Epithelial cell of prostate (primary cell): ENCODE results near the gene MLLT10.
A peak's percentile ranks its signal among the peaks of the same experiment; 100 is the strongest.
"Not testable (repeated sequence)": the region's sequence is repeated elsewhere in the genome, so short reads cannot be mapped to it uniquely, and the experiment has no call there.

Source experiments
- DNase-seq: peaks from one replicate; pipeline ENCODE4 v3.0.0-alpha.2; 2011; ENCODE audit warnings: low read depth, low spot score
- H3K27ac ChIP-seq: fragments of 450-650 bp; 2 replicates; pipeline ENCODE4 v1.5.1; 2017; ENCODE audit warnings: mild to moderate bottlenecking

MLLT10 gene

DNA sequence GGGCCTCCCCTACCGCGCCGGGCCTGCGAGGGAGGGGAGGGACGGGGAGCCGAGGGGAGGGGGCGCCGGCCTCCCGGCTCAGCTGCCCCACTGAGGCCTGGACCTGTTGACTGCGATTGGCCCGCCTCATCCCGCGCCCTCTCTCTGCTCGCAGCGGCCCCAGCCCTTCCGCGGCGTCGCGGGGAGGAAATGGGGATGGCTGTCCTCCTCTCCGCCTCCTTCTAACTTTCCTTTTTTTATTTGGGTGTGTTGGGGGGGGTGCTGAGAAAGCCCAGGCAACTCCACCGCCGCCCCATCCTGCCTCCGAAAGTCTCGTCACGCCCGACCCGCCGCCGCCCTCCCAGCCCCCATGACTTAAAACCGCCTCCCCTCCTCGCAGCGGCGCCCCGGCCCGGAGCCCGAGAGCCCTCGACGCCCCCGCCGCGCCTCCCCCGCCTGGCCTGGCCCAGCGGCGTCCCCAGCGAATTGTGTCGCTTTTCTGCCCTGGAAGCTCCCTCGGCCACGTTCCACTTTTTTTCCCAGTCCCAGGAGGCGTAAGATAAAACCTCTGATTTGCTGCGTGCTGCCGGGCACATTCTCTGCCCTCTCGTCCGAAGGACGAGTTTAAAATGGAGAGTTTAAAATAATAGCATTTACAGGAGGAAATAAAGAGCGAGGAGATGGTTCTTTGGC, 7.7 kb upstream of the MLLT10 start:
- no peak for DNase-seq
- H3K27ac ChIP-seq, result peak overlapping the region; percentile 91

DNA sequence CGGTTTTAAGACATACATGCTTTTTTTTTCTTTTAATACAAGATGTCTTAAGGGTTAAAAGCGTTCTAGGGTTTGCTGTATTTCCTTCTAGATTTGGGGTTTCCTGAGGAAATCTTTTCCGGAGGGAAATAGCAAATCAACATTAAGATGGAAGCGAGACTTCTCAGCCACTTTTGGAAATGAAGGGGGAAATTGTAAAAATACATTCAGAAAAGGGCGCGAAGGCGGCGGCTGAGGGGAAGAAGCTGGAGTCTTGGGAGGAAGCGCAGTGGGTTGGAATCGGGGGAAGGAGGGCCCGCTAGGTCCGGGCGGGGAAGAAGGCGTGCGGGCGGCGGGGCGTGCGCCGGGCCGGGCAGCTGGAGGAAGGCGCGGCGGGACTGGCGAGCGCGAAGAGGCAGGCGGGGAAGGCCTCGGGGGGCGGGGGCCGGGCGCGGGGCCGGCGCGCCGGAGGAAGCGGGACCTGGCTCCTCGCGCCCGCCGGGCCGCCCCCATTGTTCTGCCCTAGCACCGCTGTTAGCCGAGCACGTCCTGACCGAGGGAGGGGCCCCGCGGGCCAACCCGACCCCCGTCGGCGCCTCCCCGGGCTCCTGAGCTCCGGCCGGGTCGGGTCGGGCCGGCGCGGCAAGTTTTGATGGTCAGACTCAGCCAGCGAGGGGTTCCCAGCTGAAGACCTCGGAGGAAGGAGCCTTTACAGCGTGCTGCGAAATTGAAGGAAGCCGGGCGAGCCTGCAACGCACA, 7.0 kb upstream of the MLLT10 start:
- H3K27ac ChIP-seq, result peak overlapping the region; percentile 91
- no peak for DNase-seq

DNA sequence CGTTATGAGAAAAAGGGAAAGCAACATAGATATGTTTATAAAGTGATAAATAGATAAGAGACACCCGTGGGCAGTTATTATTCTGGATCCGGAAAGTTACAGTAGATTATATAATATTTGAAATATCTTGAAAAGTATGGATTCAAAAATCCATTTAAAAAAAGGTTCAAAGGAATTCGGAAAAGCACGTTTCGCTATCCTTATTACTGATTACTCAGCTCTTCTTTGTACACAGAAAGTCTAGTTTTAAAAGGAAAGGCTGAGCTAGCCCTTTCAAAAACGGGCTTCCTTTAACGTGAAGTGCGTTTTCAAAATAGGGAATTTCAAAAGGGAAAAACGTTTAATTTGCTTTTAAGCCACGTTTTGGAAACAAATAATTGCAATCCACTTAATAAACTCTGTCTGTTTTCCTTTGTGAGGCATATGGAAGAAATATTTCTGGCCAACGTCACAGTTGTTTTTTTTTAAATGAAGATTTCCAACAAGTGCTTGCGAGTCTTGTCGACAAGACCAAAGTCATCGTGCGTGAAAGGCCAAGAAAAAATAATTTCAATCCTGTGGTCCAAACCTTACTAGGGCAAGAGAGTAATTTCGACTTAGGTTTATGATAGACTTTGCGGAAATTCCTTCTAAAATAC, 6.3 kb upstream of the MLLT10 start:
- peak overlapping the region; percentile 91 for H3K27ac ChIP-seq
- no peak for DNase-seq

DNA sequence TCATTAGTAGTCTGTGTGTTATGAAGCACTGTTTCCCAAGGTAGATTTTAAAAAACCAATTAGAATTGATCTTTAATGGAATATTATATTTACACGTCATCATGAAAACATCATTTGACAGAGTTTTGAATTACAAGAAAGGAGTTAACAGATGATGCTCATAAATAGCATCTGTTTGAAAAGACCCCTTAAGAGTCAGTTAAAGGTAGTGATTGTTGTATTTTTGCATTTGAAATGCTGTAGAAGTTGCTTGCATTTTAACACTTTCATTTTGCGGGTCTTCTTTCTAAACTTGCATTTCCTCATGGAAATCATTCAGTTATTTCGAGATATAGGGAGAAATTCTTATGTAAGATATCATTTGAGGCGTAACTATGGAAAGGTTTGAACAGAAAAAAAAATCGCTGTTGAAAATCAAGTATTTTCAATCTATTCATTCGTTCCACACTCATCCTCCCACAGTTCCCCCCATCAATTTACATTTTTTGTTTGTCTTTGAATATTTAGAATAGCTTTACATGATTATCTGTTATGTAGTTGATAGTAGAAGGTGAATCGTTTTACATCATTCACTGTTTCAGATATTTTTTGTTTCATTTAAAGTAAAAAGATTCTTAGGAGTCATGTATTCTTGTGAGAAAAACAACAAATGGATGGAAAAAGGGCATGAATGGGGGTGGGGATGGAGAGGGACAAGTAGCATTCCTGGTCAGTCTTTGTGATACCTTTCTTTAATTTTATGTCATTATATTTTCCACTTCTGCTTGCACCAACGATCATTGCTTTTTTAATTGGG, 5.6 kb upstream of the MLLT10 start:
- no peak for DNase-seq
- H3K27ac ChIP-seq, result peak overlapping the region; percentile 91

DNA sequence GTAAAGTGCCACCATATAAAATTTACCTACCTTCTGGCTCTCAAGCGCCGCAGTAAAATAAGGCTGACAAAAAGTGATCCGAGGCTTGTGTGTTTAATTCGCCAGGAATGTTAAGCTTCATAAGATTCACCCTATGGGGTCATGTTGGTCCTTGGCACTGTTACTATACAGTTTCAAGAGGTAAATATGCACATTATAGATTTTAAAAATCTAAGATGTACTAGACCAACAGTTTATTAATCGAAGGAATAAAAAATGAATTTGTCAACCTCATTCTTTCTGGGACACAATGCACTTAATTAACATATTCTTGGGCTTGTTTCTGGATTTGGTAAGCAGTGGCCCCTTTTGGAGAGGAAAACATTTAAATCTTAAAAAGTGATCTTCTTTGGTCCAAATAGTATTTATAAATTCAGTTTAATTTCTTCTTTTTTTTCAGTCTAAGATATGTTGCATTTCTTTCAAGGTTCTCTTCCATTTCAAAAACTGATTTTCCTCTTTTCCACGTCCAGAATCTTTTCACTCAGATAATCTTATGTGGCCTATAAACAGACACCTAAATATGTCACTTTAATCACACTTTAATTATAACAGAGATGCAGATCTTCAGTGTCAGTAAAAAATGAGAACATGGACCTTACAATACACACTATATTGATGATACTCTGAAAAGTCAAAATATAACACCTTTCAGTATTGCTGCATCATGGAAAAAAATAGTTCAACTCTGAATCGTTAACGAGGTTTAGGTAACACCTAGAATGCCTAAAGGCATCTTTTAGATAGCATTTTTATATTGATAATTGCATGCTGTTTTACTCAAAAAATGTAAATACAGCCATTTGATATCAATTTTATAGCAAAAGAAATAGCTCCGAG, 4.8 kb upstream of the MLLT10 start:
- H3K27ac ChIP-seq, result peak overlapping the region; percentile 91

DNA sequence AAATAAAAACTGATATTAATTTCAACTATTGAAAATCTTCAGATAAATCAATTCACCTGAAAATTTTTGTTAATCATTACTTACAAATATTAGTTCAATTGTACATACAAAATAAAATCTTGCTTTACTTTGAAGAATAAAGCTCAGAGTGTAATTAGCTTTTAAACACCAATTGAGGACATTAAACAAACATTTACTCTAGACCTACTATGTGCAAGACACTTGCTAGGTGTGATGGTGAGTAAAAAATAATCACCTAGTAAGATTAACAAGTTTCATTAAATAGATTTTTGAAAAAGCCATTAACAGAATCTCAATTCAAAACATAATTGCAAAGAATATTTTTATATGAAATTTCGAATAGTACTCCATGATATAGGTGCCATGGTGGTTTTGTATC, 3.9 kb upstream of the MLLT10 start:
- DNase-seq, result no peak
- H3K27ac ChIP-seq, result no peak overlapping the region

More for the DNA sequence above, 4.8 kb upstream of the MLLT10 start:
- no peak for DNase-seq

DNA sequence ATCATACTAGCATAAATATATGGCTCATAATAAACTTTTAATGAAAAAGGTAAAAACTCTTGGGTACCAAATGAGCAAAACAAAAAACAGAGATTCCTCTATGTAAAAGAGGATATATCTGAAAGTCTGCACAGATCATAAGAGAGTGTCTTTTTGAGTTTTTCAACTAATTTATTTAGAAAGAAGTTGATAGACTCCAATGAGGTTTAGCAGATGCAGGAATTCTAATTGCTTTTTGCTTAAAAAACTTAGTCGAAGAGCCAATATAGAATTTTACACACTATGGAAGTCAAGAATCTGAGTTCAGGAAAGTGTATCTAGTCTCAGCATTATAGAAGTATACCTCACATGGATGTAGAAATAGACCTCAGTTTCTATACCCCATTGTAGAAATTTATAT, 3.4 kb upstream of the MLLT10 start:
- H3K27ac ChIP-seq, result no peak overlapping the region
- DNase-seq, result no peak

DNA sequence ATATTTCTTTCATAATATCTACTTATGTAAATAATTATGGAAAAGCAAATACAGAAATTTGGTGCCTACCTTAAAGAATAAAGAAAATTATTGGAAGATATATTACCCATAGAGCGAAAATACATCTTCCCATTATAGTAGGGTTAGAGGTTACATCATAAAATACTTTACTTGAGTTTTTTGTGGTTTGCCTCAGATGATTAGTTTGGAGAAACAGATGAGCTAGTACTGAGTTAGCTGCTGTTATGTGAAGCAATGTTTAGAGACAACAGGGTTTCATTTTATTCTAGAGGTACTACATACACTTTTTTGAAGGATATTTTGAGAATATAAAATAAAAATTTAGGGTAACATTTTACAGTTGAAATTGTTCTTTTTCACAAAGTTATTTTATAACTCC, 2.9 kb upstream of the MLLT10 start:
- no peak overlapping the region for H3K27ac ChIP-seq
- DNase-seq, result no peak

DNA sequence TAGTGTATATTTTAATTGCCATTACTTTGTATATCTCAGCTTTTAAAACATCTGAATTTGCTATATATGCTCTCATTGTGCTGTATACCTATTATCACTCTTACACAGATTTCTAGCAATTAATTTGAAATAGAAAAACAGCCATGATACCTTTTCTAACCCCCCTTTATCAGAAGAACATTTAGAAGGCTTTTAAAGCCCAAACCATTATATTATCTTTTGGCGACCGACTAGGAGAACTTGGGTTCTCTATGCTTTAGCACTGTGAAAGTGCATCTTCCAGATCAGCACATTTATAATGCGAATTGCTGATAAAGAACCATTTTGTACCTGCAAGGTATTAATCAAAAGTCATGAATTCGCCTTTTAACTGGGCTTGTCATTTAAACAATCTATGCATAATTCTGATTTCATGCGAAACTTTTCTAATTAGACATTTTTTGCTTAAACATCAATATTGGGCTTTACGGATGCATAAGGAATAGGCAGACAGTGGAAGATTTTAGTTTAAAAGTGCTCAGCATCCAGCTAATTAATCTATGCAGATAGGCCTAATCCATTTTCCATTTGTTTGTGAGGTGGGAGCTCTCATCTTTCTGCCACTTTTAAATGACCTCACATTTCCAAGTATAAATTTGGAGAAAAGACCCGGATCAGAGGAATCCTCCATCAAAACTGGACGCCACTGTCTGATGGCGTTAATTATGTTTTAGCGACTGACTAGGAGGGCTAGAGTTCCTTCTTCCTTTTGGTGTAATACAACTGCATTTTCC, 1.2 kb upstream of the MLLT10 start:
- H3K27ac ChIP-seq, result peak overlapping the region; percentile 88

DNA sequence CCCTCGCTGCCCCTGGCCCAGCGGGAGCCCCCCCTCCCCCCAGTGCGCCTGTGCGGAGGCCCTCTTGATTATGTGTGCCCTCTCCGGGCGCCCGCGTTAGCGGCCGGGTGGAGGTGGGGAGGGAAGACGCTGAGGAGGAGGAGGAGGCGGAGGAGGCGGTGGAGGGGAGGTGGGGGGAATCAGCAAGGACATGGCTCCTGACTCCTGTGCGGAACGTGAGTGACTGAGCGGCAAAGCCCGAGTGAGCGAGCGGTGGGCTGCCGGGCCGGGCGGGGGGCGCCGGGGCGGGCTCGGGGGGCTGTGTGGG, 201 bp downstream of the MLLT10 start:
- H3K27ac ChIP-seq, result peak overlapping the region; percentile 88
- DNase-seq, result no peak

More for the DNA sequence above, 1.2 kb upstream of the MLLT10 start:
- DNase-seq, result no peak

DNA sequence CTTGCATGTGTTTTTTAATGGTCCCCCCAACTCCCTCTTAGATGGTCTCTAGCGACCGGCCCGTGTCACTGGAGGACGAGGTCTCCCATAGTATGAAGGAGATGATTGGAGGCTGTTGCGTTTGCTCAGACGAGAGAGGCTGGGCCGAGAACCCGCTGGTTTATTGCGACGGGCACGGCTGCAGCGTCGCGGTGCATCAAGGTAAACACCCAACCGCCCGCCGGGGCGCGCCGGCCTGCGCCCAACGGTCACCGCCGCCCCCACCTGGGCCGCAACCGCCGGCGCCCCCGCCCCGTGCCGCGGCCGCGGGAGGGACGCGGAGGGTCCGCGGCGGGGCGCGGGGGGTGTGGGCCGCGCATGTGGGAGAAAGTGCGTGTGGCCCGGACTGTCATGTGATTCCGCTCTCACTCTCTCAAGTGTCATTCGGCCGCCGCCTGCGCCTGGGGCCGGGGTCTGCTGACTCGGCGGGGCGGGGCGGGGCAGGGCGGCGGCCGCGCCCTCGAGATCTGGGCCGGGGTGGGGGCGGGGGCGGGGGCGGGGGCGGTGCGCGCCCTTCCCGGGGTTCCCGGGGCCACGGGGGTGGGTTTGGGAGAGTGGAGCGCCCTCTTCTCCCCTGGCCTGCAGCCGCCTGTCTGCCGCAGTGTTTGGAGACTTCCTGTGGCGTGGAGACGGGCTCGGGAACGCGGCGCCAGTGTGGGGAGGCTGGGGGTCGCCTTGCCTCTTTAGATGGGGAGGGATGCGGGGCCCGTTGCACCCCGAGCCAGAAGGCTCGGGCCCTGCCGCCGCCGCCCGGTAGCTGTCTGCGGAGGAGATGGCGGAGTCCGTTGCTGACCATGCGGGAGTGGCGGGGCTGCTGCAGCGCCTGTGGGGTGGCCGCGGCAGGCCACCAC, 817 bp downstream of the MLLT10 start:
- peak overlapping the region; percentile 88 for H3K27ac ChIP-seq
- no peak for DNase-seq

DNA sequence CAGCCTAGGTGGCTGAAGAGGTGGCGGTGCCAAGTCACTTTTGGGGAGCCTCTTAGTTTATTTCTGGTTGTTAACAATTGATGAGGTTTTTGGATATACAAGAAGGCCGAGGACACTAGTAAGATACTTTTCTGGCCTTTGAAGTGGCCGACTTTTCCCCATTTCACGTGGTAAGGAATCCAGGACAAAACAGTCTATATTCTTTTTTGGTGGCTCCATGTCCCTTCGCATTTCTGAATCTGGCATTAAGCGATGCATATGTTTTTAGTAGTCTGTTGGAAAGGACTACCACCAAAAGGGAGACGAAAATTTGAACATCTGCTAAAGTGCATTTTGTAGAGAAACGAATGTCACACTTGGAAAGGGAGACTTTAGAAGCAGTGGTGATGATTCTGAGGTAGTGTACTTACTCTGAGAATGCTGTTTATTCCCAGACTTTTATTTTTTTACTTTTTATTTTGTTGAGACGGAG, 1.5 kb downstream of the MLLT10 start:
- H3K27ac ChIP-seq, result peak overlapping the region; percentile 88
- DNase-seq, result no peak

DNA sequence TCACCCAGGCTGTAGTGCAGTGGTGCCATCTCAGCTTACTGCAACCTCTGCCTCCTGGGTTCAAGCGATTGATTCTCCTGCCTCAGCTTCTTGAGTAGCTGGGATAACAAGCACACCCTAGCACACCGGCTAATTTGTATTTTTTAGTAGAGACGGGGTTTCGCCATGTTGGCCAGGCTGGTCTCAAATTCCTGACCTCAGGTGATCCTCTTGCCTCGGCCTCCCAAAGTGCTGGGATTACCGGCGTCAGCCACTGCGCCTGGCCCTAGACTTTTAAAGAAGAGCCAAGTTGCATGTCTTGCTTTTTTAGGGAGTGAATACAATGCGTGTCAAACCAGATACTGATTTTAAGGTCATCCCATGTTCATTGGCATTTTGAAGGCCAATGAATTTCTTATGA, 1.9 kb downstream of the MLLT10 start:
- not testable (repeated sequence) for DNase-seq
- peak overlapping the region; percentile 88 for H3K27ac ChIP-seq

DNA sequence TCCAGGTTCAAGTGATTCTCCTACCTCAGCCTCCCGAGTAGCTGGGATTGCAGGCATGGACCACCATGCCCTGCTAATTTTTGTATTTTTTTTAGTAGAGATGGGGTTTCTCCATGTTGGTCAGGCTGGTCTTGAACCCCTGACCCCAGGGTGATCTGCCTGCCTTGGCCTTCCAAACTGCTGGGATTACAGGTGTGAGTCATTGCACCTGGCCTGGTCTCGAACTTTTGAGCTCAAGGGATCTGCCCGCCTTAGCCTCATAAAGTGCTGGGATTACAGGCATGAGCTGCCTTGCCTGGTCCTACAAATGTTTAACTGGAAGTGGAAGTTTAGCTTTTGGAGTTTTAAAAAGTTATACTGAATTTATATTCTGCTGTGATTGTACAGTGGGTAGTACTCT, 2.8 kb downstream of the MLLT10 start:
- DNase-seq, result no peak
- H3K27ac ChIP-seq, result no peak overlapping the region

DNA sequence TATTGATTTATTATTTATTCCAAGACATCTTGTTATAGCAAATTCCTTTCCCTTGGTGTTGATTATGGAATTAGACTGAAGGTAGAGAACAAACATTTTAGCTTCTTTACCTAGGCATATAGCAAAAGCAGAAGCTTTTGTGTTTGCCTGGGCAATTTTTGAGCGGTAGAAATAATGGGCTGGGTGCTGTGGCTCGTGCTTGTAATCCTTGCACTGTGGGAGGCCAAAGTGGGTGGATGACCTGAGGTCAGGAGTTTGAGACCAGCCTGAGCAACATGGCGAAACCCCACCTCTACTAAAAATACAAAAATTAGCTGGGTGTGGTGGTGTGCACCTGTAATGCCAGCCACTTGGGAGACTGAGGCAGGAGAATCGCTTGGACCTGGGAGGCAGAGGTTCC, 6.7 kb downstream of the MLLT10 start:
- H3K27ac ChIP-seq, DNase-seq: not testable (repeated sequence)

DNA sequence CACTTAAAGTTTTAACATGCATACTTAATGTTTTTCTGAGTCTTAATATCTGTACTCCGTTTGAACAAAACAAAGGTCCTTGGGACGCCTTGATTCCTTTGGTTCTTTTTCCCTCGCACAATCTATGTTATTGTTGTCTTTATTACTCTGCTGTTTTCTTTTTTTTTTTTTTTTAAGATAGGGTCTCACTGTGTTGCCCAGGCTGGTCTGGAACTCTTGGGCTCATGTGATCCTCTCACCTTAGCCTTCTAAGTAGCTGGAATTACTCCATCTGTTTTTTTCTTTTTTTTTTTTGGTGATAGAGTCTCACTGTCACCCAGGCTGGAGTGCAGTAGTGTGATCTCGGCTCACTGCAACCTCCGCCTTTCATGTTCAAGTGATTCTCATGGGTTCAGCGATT, 13.2 kb downstream of the MLLT10 start:
- no peak for DNase-seq
- H3K27ac ChIP-seq, result no peak overlapping the region

DNA sequence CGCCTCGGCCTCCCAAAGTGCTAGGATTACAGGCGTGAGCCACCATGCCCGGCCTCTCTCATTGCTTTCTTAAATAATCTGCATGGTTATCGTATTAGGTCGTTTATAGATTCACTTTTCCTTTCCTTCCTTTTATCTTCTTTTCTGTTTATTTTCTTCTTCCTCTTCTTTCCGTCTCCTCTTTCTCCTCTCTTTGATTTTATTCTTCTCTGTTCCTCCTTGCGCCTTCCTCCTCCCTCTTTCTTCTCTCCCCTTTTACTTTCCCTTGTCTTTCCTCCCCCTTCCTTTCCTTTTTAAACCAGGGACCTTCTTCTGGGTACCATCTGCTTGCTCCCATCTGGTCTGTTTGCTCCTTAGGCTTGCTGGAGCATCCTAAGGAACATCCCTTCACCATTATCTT, 18.6 kb downstream of the MLLT10 start:
- no peak overlapping the region for H3K27ac ChIP-seq
- no peak for DNase-seq

DNA sequence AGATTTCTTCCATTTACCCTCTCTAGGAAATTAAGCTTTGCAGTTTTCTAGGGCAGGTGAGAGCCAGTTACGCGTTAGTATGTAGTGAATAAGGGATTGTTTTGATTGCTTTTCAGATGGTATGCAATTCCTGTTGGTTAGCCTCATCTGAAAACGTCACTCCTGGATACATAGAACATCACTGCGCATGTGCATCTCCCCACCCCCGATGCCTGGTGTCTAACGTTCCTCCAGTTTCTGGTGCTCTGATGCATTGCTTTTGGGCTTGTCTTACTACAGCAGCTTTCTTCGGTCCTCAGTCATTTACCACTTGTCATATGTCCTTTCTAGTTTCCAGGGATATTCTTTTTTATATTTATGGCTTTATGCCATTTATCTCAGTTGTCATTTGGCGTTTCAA, 22.5 kb downstream of the MLLT10 start:
- H3K27ac ChIP-seq, result no peak overlapping the region
- DNase-seq, result no peak
